Hepatic stellate cell (primary cell): Measurements from ENCODE around the gene CAP1.
"Not testable (repeated sequence)": the region's sequence is repeated elsewhere in the genome, so short reads cannot be mapped to it uniquely, and the experiment has no call there.

ENCODE experiments used
- DNase-seq: peaks from one replicate; pipeline ENCODE4 v3.0.0; 2011; ENCODE audit warnings: low spot score

Gene CAP1

DNA sequence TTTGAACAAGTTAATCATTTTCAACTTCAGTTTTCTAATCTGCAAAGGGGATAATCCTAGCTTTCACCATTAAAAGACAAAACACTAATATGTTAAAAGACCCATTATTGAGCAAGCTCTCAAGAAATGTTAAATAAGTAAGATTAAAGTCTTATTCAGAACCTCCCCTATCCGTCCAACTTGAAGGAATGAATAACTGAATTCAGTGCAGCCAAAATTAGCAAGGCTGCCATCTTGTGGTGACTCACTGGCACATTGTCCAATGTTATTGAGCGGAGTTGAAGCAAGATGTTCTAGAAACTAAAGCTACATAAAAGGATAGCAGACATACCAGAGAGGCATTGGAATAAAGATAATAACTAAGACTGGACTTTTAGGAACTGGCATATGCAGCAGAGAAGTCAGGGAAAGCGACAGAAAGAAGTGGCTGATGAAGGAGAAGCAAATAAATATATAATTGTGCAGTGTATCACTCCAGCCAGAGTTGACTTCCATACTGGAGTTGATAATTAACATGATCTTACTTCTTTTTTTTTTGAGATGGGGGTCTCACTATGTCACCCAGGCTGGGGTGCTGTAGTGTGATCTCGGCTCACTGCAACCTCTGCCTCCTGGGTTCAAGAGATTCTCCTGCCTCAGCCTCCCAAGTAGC lies 8.2 kb upstream of the CAP1 start:
- DNase-seq: peak; percentile 45

DNA sequence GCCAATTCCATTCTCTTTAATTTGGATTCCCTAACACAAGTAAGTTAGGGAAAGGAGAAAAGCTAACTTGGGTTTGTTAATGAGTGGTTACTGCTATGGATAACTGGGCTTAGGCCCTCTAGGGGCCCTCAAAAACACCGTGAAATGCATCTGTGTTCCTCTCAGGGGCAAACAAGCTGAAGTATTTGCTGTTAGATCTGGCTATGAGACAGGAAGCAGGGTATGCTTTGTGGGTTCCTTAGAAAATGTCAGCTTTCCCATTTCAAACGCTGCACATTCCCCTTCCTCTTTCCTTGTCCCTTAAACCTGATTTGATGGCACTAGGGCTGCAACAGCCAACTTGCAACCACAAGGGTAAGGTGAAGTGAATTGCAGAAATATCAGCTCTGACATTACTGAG lies 5.7 kb upstream of the CAP1 start:
- no peak for DNase-seq

DNA sequence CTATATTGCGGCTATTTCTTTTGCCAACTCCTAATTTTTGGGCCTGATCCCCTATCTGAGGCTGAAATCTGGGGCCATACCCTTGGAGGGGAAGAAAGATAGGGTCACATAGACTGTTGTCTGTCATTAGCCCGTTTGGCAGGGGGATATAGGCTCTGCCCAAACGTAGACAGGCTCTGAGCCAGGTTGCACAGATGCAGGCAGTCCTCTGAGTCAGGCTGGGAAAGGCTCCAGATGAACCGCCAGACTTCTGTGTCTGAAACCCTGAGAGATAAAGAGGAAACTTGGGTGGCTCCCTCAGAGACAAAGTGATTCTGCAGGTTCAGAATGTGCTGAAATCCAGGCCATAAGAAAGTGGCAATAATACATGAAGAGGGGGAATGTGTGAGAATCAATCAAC lies 4.0 kb upstream of the CAP1 start:
- DNase-seq: peak; percentile 56

DNA sequence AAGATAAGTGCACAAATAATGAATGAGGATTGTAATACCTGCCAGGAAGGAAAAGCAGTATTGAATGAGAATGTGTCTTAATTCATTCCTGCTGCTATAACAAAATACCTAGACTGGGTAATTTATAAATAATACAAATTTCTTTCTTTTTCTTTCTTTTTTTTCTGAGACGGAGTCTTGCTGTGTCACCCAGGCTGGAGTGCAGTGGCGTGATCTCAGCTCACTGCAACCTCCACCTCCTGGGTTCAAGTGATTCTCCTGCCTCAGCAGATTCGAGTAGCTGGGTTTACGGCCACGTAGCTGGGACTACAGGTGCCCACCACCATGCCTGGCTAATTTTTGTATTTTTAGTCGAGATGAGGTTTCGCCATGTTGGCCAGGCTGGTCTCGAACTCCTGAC lies 3.3 kb upstream of the CAP1 start:
- DNase-seq: not testable (repeated sequence)

DNA sequence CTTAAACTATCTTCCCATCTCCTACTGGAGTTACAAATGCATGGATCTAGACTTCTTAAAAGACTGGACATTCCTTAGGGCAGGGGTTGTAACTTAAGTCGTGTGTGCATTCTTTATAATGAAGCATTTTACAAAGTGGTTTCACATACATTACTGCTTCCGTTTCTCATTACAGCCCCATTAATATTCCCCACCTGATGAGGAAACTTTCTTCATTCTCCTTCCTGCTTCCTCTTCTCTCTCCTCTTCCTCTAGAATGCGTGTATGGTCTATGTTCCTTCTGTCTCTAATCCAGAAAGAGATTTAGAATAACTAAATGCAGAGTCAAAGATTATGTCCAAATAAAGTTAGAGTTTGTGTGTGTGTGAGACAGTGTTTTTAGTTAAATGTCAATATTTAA lies 1.8 kb upstream of the CAP1 start:
- no peak for DNase-seq

DNA sequence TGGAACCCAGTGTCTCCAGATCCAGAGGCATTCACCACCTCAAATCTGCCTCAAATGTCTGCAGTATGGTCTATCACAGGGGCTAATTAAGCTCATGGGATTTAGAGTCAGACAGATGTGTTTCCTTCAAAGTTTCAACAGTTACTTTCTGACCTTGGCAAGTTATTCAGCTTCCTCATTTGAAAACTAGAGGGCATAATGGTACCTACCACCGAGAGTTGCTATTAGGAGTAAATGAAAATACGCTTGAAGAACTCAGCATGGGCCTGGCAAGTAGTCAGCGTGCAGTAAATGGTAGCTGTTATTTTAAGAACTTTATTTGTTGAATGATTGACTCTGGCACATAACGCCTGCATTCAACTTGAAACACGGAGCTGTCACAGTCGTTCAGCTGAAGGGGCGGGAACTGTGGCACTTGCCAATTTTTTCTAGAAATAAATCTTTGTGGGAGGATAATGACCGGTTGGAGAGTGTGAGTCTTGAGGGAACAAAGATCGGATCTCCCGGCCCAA lies 1.2 kb upstream of the CAP1 start:
- DNase-seq: no peak

DNA sequence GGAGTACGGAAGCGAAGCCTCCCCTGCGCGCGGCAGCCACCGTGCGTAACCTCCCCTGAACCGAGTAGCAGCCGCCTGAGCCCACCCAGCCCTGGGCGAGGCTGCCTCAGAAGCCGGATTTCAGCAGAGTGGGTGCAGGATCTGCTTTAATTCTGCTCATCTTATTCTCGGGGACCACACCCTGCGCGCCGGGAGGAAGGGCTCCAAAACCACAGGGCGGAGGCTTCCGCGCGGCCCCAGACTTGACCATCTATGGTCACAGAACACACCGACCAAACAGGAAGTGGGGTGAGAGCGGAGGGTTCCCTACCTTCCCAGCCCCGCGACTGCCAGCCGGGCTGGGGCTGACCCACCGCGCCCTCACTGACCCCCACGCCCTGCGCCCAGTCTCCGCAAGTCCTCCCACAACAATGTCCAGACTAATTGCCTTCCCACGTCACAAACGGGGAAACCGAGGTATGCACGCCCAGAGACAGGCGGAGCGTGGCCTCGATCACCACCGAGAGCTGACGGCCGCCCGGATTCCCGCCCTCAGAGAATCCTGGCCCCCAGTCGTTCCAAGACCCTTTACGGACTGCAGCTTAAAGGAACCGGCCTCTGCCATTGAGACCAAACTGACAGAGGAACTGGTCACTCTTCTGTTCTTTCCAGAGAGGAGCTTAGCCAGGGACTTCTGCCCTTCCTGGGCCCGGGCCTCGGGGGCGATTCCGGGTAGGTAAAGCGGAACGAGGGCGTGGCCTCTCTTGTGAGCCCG lies 595 bp upstream of the CAP1 start:
- peak; percentile 79 for DNase-seq

DNA sequence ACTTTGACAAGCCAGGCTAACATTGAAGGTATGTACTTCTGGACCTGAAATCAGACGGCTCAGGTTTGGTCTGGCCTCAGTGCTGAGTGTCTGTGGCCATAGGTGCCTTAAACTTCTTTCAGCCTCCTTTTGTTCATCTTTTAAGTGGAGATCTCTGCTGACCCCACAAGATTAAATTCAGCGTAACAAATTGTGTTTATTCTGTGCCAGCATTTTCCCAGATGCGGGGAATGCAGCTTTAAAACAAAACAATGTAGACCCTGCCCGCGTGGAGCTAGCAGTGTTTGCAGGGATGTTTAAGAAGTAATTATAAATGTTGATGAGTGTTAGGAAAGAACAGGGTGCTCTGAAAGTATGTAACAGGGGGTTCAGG lies 923 bp downstream of the CAP1 start:
- no peak for DNase-seq

DNA sequence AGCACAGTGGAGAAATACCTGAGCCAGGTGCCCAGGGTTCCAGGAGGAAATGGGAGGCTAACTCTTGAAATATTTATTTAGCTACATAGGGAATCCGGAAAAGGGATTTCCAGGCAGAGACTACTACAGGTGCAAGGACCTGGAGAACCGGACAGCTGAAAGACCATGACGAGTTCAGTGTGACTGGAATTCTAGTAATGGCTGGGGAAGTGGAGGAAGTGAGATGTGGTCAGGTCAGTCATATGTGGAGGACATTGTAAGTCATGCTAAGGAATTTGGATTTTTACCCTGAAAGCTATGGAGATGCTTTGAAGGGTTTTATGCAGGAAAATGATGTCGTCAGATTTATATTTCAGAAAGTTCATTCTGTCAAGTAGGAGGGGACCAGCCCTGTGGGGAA lies 1.8 kb downstream of the CAP1 start:
- DNase-seq: peak; percentile 26

DNA sequence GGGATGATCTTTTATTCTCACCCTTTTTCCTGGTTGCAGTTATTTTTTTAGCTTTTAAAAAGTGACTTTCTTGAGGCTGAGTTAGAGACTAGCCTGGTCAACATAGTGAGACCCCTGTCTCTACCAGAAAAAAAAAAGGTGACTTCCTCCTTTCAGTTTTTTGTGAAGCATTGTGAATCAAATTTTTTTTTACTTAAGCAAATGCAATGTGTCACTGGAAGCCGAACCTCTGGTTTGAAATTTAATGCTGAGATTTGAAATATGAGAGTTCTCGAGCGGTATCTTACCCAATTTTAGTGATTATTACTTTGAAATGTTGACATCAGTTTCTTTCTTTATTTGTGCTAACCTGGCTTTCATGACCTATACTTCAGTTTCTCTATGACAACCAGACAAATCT lies 3.6 kb downstream of the CAP1 start:
- DNase-seq: no peak

DNA sequence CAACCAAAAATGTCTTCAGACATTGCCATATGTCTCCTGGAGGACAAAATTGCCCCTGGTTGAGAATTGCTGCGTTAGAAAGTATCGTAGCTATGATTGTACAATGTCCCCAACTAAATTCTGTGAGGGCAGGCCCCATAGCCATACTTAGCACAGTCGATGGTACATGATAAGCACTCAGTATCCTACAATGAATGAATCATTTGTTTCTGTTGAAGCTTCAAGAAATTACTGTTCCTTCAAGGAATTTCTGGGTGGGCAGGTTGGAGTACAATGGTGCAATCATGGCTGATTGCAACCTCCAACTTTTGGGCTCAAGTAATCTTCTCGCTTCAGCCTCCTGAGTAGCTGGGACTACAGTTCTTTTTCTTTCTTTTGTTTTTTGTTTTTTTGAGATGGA lies 4.7 kb downstream of the CAP1 start:
- DNase-seq: no peak

DNA sequence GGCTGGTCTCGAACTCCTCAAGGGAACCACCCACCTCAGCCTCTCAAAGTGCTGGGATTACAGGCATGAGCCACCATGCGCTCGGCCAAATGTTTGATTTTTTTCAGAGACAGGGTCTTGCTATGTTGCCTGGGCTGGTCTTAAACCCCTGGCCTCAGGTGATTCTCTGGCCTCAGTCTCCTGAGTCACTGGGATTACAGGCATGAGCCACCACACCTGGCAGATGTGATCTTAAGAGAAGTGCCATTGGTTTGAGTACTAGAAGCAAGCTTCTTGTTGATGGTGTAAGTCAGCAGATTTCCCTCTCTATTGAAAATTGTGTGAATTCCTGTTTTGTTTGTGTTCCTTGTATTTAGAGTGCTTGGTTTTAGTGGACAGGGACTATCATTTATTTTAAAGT lies 5.2 kb downstream of the CAP1 start:
- DNase-seq: no peak

DNA sequence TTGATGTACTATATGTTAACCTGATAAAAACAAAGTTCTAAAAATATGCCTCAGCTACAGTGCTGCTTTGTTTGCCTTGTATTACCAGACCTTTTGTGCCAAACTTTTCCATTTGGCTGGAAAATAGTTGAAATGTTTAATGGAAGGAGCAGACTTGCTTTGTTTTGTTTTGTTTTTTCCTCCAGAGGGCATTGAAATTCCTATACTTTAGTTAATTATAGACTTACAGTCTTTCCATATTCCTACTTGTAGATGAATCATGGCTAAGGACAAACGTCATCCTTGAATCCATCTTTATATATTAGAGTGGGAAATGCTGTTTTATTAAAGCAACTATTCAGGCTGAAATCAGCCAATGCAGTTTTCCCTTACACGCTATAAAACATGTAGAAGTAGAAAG lies 6.7 kb downstream of the CAP1 start:
- DNase-seq: no peak

DNA sequence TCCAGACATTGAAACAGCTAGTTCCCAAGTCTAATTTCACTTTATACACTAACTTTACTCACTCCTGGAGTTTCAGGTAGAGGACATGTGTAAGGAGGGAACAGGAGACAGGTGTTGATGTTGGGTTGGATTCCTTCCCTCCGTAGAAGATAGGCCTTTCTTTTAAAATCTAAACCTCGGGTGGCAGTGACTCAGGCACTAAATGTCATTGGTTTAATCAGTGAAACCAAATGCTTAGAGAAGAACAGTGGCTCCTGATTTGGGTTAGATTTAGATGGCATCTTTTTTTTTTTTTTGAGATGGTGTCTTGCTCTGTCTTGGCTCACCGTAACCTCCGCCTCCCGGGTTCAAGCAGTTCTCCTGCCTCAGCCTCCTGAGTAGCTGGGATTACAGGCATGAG lies 7.2 kb downstream of the CAP1 start:
- DNase-seq: no peak

DNA sequence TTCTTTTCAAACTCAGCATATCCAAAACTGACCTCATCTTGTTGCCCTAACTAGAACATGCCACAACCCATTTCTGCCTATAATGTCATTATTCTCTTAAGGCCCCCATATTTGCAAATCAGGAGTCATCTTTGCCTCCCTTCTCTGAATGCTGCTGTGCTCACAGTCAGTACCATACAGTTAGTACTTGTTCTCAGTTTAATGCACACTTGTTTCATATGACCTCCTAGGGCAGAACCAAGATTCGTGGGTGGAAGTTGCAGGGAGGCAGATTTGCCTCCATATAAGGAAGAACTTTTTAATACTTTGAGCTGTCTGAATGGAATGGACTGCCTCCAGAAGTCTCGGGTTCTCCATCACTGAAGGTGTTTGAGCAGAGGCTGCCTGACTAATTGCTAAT lies 9.2 kb downstream of the CAP1 start:
- DNase-seq: no peak

DNA sequence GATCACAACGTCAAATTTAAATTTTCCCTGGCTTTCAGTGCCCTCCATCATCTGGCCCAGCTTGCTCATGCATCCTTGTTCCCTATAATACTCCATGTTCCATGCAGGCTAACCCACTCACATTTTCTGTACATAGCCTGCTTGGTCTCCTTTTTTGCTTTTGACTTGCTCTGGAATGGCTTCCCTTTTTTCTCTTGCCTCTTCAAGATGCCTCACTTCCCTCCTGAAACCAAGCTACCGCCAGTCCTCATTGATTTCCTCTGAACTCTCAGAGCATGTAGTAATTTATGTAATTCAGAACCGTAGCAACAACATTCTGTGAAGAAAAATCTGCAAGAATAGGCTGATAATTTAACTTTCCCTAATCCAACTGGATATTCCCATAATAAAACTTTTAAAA lies 10.3 kb downstream of the CAP1 start:
- DNase-seq: no peak

DNA sequence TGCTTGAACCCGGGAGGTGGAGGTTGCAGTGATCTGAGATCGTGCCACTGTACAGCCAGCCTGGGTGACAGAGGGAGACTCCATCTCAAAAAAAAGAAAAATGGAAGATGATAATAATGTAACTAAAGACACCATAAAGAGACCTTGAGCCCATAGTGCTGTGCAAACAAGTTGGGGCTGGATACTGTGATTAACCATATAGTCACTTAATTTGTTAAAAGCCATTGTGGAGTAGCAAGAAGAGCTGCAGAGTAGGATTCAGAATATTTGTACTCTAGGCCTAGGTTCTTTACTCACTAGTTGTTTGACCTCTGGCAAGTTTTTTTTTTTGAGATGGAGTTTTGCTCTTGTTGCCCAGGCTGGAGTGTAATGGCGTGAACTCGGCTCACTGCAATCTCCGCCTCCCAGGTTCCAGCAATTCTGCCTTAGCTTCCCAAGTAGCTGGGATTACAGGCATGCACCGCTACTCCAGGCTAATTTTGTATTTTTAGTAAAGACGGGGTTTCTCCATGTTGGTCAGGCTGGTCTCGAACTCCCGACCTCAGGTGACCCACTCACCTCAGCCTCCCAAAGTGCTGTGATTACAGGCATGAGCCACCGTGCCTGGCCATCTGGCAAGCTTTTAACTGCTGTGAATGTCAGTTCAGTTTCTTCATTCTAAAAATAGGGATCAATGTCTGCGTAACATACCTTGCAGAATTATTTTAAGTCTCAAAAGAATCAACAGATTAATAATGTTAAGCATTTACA lies 12.8 kb downstream of the CAP1 start:
- no peak for DNase-seq

DNA sequence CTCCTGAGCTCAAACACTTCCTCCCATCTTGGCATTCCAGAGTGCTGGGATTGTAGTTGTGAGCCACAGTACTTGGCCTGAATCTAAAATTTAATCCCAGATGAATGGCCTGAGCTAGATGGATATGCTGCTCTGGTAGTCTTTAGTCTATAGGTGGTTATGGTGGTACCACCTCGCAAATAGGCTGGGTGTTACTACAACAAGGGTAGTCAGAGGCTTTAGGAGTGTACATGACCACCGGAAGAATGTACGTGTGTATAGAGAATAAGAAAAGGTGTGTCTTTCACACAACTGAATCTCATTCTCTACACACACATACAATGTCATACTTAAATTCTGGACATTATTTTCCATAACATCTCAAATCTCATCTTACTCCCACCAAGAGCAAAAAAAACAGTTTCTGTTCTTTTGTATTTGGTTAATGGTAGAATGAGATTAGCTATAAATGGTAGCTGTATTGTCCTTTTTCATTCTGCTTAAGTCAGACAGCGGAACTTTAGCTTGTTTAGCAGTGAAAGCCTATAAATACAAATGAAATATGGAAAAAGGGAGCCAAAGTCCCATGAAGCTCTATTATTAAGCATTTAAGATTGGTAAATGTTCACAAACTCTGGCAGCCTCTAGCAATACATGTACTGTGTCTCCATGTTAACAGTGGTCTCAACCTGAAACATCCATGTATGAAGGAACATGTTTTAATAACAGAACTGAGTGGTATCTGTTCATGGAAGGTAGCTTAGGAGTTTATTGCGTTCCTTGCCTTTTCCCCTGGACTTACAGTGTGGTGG lies 16.2 kb downstream of the CAP1 start:
- no peak for DNase-seq

DNA sequence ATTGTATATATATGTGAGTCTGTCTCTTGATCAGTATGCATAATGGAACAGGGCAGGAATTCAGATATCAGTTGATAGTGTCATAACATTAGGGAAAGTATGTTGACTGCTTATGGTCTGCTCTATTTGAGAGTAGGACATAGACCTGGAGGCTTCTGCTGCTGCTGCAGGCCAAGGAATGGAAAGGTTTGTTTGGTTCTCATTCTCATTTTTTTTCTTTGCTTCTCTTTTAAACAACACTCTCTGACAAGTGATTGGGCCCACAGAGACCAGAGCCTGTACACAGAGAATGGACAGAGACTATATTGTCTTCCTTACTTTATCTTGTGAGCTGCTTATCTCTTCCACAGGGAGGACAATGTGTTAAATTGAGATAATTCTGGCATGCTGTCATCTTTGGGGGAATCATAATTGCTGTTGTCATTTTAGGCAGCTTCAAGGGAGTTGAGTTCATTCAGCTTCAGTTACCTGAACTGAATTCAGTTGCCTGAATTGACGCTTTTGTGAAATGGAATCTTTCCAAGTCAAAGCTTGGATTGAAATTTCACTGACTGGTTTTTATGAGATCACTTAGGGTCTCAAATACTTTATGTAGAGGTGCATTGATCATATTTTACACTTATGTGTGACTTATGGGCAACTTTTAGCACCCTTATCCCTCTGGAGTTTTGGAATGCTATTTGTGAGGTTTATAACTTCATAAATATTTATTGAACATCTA lies 16.9 kb downstream of the CAP1 start:
- DNase-seq: no peak

DNA sequence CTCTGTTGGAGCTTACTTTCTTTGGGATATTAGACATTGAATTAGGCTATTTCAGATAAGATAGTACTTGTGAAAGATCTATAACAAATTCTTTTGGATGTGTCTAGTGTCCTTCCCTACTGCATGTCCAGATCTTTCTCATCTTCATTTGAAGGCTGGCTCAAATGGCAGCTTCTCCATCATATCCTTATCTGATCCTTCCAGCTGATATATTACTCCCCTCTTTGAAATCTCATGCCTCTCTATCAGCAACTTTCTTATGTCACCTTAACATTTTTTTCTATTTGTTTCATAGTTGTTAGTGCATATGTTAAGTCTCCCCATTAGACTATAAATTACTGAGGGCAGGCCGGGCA lies 17.5 kb downstream of the CAP1 start:
- DNase-seq: no peak

DNA sequence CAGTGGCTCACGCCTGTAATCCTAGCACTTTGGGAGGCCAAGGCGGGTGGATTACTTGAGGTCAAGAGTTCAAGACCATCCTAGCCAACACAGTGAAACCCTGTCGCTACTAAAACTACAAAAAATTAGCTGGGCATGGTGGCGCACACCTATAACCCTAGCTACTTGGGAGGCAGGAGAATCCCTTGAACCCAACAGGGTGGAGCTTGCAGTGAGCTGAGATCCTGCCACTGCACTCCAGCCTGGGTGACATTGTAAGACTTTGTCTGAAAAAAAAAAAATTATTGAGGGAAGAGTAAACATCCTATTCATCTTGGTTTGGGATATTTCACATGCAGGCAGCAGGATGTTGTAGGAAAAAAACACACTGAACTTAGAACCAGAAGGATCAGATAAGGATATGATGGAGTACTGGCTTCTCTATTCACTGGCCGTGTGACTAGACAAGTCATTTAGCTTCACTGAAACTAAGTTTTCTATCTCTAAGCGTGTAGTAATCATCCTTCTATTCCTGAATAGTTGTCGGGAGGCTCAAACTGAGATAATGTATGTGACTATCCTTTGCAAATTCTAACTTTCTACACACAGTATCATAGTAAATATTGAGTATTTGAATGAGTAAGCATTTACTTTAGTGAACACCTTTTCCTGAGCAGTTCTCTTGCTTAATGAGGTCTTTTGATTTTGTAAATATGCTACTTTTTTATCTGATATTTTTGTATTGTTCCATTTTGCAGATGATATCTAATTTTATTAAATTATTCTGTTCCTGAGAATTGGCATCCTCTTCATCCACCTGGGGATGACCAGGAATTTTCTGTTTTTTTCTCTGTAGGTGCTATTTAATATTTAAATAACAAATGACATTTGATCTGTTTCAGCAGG lies 18.2 kb downstream of the CAP1 start:
- DNase-seq: no peak
